Activated CD4-positive, alpha-beta T cell treated with anti-CD3 and anti-CD28 coated beads for 4 hours (primary cell): ENCODE data around the gene UXS1.

Experiments
- DNase-seq, 2 donors: peaks; one replicate each; pipeline ENCODE4 v3.0.0-alpha.2; 2020

The UXS1 gene

DNA sequence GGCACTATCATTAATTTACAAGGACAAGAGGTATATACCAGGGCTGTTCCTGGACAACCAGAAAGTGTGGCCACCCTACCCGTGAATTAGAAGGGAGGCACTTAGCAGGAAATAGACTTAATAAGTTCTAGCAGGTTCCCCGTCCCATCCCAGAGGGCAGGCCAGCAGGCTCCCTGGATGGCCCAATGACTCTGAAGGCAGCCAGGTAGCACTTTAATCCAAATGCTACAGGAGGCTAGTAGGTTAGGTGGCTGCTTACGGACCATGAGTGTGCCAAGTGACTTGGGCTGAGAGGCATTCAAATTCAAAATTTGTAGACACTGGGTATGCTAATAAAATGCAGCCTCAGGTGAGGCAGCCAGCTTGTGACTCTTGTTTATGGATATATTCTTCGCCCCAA, 123.9 kb downstream of the UXS1 start:
- no peak for DNase-seq

DNA sequence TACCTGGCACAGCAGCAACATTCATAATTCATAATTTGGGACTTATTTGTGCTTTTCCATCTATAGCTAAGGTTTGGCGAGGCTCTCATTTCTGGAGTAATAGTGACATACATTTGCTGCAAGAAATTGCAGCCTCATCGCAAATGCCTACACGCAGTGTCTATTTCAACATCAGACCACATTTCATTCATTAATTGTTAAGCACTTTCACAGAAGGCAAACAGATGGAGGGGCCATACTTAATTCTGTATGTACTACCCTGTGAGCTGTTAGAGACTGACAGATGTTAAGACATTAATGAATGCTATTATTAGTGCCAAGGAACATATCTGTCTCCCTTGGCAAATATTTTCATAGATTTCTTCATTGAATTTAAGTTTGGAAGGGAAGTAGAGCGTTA, 125.7 kb downstream of the UXS1 start:
- no peak for DNase-seq

DNA sequence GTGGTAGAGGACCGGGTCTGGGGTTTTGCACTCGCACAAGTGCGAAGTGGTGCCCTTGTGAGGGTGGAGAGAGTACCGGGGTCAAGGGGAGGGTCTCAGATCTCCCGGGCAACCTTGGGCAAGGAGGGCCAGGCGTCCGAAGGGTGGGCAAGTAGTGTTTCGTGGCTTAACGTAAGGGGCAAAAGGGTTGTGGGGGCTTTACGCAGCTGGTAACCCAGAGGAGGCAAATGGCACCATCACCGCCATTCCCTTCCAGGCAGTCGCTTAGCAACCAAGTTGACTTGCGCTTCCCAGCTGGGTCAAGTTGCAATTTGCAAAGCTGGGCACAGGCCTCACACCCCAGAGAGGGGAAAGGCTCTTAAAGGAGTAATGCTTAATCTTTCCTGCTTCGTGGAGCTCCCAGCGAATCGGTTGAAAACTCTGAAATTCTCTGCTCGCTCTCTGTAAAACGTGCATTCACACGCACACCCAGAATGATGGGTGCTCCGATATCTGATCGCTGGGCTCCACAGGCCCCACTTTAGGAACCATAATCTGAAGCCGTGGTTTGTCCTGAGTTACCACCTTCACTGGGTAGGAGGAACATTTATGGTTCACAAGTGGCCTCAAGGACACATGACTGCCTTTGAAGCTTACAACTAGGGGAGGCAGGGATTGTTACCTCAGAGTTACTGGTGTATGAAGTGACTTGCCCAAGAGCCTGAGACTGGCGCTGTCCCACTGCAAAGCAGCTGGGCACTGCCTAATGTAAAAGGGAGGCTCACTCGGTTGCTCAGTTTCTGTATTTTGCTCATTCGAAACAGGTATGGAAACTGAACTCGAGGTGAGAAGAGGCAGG, 127.9 kb downstream of the UXS1 start:
- DNase-seq, result no peak

DNA sequence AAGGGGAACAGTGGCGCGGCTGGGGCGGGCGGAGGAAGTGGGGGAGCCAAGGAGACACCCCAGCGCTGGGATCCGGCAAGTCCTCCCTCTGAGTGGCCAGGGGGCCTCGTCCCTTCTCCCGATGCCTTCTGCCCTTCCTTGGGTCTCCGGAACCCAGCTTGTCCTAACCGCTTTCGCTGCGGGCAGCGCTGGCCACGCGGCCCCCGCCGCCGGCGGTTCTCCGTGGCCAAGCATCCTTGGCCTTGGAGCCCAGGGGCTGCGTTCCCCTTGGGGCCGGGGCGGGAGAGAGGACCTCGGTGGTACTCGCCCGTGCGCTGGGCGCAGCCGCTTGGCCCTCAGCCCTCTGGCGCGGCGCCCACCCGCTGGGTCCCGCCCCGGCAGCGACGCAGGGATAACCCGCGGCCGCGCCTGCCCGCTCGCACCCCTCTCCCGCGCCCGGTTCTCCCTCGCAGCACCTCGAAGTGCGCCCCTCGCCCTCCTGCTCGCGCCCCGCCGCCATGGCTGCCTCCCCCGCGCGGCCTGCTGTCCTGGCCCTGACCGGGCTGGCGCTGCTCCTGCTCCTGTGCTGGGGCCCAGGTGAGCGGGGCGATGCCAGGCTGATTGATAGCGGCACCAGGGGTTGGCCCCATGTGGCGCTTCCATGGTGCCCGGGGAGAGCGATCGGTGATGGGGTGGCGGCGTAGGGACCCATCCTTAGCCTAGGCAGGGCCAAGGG, 128.7 kb downstream of the UXS1 start:
- DNase-seq, result peak in 1 of 2 donors; percentile 21

DNA sequence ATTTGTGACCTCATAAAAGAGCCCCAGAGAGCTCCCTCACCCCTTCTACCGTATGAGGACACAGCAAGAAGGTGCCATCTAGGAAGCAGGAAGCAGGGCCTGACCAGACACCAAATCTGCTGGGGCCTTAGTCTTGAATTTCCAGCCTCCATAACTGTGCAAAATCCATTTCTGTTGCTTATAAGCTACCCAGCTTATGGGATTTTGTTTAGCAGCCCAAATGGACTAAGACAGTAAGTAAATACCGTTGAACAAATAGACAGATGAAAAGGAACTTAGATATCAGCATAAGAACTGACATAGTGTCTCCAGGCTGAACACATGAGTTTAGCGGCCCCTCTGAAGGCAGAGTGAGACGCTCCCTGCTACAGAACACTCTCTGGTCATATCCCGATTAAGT, 130.9 kb downstream of the UXS1 start:
- DNase-seq, result no peak

DNA sequence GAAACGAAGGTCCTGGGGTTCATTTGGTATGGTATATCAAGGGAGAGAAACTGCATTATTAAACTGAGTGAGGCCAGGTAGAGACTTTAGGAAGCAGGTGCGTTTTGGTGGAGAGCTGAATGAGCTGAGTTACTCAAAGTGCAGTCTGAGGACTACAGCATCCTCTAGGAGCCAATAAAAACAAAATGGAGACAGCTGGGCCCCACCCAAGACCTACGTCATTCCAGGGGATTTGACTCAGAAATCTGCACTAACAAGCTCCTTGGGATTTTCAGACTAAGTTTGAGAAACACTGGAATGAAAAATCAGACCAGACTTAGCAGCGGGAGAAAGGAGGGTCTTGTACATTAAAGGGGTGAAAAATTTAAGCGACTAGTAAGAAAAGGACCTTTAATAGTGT, 131.5 kb downstream of the UXS1 start:
- DNase-seq, result no peak

DNA sequence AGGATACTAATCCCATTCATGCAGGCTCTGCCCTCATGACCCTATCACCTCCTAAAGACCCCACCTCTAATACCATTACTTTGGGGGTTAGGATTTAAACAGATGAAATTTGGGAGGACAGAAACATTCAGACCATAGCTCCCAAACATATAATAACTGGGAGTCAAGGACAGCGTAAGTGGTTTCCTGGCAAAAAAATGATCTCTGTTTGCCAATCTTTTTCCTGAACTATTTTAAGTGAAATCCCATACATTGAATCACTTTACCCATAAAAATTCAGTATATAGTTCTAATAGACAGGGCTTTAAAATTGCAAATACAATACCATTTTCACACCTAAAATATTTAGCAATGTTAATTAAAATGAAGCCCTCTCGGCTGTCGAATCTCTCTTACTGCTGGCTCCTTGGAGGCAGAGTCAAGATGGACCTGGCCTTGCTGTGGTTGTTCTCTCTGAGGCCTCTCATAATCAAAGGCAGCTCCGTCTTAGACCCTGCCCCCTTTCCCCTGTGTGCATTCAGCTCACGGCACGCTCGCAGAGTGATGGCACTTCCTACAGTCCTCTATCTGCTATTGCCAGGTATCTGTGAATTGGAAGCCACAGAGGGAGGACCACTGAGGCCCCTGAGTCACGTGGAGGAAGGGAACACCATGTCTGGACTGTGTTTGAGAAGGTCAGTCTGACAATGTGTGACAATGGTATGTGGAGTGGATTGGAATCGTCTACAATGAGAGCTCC, 132.3 kb downstream of the UXS1 start:
- no peak for DNase-seq

DNA sequence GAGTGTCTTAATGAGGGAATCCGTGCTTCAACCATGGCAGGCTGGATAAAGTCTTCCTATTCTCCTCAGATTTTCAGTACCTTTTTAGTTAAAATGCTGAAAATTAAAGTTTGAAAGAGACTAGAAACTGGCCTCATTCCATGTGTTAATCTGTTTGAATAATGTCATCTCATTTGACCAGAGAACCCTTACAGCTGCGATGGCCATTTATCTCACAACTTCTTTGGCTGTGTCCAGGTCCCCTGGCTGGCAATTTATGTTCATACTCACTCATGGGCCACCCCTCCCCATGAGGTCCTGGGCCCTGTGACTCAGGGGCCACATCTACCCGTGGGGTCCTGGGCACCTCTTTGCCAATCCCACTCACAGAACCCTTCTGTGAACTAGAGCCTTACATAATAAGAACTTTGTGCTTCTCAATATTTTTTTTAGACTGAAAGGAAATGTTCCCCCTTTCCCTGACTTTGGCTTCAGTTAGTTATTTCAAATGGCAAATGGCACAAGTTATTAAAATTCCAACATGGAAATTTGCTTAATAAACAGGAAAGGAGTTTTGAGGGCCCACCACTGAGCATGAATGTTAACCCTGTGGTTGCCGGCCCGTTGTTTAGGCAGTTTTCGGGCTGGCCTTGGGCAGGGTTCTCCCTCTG, 134.6 kb downstream of the UXS1 start:
- no peak for DNase-seq

DNA sequence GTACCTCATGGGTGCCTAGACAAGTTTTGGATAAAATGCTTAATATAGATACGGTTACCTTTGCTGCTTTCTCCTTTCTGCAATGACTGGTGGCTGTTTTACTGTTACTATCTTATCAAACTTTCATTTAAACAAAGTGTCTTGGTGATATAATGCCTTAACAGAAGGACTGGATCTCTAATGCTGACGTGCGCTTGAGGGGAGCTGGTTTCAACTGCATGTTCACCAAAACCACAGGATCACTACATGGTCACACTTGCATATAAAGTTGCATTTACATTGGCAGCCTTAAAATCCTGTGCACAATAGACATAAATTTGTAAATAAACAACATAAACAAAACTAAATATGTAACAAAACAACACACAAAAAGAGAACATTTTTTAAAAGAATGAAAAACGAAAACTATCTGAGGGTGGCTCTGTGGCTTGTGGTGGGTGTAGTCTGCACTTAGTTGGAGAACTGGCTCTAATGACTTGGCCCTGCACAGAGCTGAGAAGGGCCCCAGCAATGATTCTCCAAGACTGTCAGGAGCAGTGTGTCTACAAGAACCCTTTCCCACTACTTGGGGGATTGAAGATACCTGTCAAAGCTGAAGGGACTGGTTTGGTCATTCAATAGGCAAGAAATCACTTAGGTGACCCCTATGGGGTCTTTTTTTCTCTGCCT, 135.5 kb downstream of the UXS1 start:
- DNase-seq, result no peak

DNA sequence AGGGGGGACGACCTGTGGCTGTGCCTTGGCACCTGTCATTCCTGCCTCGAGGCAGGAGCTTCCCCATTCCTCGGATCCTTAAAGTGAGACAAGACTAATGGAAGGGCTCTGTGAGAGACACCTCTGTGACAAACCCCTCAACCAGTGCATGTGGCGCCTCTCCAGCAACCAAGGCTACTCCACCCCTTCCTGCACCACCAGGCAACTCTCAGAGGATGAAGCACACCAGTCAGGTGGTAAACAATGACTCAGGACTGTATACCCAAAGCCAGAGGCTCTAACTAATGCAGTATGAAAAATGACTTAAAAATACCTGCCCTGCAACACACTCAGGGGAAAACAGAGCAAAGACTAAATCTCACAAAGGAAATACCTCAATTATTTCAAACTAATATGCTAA, 136.9 kb downstream of the UXS1 start:
- peak; percentile 40 to 51 for DNase-seq

DNA sequence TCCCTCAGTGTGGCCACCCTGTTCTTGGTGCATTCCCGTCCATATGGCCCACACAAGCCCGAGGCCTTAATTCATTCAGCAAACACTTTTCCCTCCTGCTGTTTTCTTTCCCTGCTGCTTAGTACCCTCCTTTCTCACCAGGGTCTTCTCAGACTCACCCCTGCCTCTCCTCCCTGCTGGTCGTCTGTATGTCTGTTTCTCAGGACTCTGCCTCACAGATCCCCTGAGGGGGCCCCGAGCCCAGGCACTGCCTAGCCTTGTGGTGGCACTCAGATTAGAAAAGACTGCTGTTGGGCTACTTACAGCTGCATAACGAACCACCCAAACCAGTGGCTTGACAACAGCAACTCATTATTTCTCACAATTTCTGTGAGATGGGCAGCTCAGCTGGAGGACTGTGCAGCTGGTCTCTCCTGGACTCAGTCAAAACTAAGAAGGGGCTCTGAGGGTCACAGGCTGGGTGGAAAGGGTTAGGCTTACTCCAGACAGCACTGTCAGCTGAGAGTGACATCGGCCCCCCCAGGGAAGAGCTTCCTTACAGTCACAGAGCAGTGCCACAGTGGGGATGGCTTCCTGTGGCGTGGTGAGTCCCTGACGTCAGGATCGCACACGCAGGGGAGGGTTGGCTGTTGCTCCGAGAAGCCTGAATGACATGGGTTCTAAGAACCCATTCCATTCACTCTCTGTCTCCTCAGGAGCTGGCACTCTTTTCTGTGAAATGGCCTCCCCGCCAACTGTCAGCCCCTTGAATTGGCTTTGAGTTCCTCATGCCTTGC, 139.0 kb downstream of the UXS1 start:
- no peak for DNase-seq

DNA sequence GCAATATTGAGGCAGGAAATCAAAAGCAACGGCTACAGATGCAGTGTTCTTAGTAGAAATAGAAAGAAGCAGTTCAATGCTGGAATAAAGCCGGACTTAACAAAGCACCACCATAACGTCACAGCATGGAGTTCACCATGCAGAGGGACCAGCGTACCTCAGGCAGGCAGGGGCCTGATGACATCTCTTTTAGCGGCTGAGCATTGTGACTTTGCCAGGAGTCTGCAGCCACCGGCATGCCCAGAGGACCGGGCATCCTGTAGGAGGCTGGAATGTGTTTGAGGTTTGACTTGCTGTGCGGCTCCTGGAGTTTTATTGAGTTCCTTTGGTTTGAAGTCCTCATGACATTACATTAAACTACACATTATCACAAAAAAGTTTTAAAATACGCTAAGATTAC, 139.8 kb downstream of the UXS1 start:
- no peak for DNase-seq

DNA sequence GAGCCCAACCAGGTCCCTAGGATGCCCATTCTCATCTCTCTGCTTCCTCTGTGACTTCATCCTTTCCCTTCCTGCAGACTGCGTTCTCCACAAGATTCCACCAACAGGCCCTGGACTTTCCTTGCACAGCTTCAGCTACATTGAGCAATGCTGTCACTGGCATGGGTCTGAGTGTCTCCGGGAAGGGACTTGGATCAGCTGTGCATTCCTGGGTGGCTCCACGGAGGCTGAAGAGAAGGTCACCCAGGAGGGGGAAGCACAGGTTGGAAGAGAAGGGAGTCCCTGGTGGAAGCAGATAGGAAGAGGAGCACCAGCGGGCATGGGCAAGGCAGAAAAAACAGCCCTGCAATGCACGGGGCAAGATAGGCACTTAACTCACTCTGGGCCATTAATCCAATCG, 140.5 kb downstream of the UXS1 start:
- no peak for DNase-seq

DNA sequence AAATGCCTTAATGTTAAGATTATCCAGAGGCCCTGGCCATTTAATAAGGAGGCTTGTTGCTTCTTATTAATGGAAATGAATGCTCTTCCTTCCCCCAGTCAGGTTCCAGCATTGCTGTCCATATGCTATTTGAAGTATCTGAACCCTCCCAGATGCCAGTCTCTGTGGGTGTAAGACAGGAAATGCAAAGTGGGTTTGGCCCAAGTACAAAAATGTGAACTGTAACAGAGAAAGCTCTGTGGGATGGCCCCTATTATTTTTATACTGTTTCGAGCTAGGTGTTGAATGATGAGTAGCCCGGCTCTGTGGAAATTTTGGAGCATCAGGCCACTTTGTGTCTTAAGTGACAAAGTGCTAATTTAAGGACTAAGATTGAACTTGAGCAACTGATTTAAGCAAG, 141.0 kb downstream of the UXS1 start:
- DNase-seq, result peak in 1 of 2 donors; percentile 17

DNA sequence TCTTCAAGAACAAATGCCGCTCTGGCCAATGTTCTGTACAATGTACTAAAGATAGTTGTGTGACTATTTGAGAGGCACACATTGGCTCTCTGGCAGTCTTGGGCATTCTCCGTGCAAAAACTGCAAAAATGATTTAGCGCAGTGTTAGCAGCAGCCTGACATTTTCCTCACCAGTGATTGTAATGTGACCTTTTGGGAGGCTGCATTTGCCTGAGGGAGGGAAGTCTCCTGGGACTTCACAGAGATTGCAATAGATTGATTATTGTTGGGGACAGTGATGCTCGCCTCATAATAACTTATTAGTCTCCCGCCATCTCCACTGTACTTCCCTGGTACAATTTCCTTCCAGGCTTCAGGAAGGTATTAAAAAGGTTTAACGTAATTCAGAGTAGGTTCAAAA, 149.2 kb downstream of the UXS1 start:
- no peak for DNase-seq

DNA sequence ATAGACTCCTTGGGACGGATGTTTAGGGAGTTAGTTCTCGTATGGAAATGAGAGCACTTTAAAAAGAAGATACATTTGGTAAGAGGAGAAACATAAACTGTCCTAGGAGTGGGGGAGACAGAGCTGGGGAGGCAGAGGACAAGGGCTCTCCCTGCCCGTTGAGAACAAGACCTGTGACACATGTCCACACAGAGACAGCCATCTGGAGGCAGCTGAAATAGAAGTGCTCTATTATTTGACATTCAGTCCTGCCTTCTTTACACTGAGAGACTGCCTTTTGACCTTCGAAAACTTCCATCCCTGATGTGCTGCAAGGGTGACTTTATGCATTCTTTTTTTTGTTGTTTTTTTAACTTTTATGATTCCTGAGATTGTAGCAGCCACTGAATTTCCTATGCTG, 150.1 kb downstream of the UXS1 start:
- no peak for DNase-seq
